GM21447 (cell line): ENCODE results near the gene EZH1.
A peak's percentile ranks its signal among the peaks of the same experiment; 100 is the strongest.
"Not testable (repeated sequence)": the region's sequence is repeated elsewhere in the genome, so short reads cannot be mapped to it uniquely, and the experiment has no call there.

Experiments used
- ATAC-seq: cut with Tn5 transposase; IDR thresholded peaks from one replicate; pipeline ENCODE4 v1.9.1; 2021; ENCODE audit not compliant: unreplicated experiment

EZH1 gene

DNA sequence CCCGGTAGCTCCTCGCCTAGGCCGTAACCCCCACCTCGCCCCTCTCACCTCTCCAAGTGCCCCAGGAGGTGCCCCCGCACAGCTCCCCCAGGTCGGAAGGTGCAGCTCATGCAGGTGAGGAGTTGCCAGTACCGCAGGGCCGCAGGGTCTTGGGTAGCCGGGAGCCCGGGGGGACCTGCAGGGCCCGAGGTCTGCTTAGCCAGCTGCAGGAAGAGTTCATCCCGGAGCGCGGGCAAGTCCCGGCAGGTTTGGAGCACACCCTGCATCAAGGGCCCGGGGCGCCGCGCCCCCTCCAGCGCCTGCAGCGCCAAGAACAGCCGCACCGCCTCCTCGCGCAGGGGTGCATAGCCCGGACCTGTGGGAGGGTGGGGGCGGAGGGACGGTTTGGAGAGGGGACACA lies 72.8 kb downstream of the EZH1 start:
- ATAC-seq, result no peak

DNA sequence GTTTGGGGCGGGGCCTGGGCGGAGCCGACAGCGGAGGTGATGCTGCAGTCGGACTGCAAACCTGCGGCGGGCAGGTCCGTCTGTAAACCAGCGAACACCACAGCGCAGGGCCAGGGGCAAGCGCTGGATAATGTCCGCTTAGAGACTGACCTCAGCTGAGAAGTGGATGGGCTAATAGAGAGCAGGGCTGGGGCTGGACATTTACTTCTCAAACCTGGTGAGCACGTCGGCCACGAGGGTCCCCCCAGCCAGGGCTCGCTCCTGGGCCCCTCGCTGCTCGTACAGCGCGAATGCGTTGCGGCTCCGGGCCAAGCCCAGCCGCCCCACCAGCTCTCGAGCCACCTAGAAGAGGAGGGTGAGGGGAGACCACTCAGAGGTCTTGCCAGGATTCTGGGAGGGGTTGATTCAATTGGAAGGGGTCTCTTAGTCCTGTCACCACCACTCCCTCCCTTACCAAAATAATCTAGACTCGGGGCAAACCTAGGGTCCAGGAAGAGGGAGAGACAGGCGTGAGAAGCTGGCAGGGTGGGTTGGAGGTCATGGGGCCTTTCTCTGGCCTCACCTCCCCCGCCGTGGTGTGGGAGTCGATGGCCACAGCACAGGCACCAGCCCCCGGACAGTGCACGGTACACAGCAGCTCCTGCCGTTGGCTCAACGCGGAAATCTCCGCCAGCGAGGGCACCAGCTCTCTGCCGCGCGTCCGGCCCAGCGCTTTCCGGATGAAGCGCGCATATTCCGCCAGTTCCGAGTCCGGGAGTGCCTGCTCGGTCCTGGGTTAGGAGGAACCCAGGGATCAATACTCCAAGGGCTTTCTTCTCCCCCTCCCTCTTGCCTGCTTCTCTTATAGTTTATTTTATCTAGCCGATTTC lies 73.8 kb downstream of the EZH1 start:
- no peak for ATAC-seq

DNA sequence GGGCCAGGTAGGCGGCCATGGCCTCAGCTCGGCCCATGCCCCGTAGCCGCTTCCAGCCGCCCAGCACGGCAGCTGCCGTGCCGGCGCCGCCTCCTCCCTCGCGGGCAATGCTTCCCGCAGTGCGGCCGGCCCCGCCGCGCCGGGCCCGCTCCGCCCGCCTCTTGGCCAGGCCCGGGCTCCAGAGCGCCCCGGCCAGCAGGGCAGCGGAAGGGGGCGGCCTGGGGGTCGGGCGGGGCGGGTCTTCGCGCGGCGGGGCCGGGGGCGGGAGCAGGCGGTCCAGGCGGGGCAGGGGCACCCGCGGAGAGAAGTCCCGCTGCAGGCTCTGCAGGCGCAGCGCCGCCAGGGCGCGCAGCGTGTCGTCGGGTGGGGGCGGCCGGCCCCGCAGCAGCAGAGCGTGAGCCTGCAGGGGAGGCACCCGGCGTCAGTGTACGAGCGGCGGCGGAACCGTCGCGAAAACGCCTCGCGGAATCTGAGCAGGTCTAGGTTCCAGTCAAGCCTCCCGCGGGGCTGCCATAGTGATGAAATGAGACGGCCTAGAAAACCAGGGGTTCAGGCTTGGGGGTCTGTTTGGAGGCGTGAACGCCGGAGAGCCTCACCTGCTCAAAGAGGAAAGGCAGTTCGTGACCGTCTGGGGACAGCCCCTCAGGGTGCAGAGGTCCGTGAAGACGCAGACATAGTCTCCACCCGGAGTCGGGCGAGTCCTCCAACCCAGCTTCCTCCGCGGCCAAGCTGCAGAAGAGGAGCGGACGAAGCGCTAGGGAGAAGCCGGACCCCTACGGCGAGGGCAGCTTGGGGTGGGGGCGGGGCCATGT lies 74.7 kb downstream of the EZH1 start:
- ATAC-seq, result no peak

DNA sequence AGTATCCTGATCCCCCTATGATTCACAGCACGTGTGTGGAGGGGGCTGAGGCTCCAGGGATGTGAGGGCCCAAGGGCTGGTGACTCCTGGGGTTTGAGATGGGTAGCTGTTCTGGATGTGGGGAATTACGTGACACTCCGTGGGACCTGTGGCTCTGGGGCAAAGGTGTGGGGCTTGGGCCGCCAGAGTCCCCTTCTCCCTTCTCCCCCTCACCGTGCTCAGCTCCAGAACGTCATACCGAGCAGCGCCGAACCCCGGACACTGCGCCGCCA lies 75.2 kb downstream of the EZH1 start:
- ATAC-seq, result no peak

DNA sequence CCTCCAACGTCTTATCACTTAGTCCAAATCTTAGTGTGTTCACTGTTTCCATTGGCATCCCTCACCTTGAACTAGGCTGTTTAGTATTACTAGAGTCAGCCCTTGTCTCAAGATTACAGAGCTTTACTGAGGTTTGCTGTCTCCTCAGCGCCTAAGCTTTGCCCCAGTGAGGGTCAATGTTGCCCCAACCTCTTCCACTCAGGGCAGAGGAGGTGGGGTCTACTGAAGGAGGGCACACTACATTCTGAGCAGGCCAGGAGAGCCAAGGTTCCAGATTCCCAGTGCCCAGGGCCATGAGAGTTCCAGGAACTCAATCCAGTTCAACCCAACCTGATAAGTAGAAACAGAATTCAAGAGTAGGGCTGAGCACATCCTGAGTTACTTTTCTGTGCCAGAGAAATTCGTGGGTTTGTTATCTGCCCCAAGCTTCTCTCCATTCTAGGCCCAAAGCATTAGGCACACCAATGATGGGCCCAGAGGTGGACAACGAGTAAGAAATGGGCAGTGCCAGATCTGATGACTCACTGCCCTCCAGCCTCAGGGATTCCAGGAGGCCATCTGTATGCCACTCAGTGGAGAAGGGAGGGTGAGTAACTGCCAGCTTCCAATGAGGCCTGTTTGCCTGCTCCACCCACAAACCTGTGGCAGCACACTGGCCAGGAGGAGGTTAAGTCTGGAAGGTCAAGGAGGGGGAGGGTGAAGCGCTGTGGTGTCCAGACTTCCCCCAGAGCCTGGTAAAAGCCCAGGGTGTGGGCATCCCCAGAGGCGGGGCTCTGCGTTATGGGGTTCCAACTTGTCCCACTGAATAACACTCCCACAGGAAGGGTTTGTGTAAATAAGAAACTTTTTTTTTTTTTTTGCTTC lies 77.5 kb downstream of the EZH1 start:
- ATAC-seq, result no peak

DNA sequence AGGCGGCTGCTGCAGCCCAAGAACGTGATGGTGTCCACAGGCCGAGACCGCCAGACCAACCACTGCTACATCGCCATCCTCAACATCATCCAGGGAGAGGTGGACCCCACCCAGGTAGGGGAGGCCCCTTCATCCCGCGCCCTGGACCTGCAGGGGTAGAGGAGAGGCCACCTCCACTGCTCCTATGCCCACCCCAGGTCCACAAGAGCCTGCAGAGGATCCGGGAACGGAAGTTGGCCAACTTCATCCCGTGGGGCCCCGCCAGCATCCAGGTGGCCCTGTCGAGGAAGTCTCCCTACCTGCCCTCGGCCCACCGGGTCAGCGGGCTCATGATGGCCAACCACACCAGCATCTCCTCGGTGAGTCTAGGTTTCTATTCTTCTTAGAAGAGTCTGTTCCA lies 78.7 kb downstream of the EZH1 start:
- not testable (repeated sequence) for ATAC-seq

DNA sequence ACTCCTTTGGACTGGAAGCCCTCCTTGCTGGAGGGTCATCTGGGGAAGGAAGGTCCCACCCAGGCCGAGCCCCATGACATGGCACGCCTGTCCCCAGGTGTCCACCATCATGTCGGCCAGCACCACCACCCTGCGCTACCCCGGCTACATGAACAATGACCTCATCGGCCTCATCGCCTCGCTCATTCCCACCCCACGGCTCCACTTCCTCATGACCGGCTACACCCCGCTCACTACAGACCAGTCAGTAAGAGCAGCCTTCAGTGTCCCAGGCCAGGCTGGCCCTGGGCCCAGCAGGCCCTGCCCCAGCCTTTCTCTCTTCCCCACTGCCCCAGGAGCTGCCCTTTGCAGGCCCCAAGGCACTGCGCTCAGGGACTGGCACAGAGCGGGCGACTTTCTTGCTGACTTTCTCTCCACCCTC lies 79.2 kb downstream of the EZH1 start:
- ATAC-seq, result no peak

DNA sequence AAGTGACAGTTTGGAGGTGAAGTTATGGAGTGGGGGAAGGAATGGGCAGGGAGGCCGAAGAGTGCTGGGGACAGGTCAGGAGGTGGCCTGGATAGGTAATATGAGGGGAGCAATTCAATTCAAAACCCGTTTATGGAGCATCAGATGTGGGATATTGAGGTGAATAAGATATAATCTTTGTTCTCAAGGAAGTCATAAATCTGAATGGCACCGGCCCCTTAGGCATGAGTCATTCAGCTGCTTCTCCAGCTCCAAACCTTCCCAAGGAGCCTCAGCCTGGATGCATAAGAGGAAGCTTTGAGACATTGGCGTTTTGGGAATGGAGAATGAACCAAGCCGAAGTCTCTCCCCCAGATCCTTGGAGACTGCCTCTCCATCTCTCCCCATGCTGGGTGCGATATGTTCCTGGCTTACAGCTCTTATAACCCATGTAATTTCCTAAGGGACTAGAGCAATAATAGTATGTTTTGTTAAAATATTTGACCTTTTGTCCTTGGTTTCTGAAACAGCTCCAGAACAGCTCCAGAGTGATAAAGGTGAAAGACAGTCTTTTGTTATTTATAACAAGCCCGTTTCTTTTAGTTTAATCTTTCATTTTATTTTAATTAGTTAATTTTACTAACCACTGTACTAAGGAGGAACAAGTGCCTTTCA lies 84.0 kb downstream of the EZH1 start:
- ATAC-seq, result no peak

DNA sequence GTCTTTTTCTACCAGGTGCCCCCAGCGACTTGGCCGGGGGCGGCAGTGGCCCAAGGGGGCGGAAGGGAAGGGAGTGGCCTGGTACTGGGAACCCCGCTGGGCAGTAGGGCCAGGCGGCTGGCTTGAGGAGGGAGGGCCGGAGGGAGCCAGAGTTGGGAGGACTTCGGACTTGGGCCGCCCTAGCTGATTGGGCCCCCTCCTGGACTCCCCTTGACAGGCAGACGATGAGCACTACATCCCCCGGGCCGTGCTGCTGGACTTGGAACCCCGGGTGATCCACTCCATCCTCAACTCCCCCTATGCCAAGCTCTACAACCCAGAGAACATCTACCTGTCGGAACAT lies 84.9 kb downstream of the EZH1 start:
- not testable (repeated sequence) for ATAC-seq

DNA sequence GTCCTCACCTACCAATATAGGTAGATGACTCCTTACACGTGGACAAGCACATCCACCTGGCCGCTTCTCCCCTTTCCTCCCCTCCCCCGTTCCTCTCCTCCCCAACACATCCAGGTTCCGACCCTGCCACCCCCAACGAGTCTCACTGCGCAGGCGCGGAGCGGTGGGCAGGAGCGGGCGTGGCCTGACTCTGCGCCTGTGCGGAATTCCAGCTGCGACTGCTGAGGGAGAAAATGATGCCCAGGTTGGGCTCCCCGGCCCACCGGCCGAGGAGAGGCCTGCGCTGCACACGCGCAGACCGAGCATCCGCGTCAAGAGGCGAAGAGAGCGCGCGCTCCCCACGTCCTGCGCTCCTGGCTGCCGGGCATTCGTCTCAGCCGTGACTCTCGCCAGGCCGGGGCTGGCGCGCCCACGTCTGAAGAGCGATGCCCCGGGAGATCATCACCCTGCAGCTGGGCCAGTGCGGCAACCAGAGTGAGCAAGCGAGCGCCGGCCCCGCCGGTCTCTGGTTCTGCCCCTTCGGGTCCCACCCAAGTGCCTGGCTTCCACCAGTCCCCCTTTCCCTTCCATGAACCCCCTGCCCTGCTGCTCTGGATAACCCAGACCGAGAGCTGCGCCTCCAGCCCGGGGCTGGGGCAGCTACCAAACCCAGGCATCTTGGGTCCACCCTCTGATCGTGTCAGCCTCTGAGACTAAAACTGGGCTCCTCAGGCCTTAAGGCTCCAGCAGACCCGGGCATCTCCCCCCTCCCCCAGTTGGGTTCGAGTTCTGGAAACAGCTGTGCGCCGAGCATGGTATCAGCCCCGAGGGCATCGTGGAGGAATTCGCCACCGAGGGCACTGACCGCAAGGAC lies 85.5 kb downstream of the EZH1 start, which contains the start of gene TUBG2:
TSS of gene TUBG2 (plus strand) at position 206 of the 853 bp plus-strand sequence. CDS start at position 426, 220 bp downstream.
- ATAC-seq, result peak; percentile 54

DNA sequence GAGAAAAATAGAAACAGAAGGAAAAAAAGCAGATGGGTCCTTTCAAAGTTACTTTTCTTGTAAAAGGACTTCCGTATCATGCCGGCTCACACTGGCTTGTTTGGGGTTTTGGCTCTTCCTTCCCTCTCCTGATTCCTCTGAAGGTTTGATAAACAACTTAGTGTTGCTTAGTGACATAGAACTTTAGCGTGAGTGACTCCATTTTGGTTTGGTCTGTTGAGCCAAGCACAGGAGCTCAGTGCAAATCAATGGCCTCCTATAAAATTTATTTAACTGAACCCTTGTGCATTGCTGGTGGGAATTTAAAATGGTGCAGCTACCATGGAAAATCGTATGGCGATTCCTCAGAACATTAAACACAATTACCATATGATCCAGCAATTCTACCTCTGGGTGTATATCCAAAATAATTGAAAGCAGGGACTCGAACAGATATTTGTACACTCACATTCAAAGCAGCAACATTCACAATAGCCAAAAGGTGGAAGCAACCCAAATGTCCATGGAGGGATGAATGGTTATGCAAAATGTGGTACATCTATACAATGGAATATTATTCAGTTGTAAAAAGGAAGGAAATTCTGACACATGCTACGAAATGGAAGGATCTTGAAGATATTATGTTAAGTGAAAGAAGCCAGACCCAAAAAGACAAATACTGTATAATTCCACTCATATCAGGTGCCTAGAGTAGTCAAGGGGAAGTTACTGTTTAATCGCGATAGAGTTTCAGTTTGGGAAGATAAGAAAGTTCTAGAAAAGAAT lies 86.8 kb downstream of the EZH1 start:
- no peak for ATAC-seq

DNA sequence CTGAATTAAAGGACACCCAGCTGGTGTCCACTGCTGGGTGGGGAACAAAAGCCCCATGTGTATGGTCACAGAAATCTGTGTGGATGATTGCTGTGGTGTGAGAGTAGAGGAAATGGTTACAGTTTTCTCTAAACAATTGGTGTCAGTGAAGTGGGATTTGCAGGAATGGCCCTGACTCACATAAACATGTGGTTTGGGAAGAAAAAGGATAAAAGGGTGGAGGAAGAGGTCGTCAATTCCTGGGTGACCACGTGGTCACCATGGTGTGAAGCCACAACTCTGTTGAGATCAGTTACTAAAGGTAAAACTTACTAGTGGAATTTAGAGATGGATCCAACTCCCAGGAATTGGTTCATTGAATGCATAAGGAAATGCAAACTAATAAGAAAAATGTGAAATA lies 89.3 kb downstream of the EZH1 start:
- ATAC-seq, result no peak

DNA sequence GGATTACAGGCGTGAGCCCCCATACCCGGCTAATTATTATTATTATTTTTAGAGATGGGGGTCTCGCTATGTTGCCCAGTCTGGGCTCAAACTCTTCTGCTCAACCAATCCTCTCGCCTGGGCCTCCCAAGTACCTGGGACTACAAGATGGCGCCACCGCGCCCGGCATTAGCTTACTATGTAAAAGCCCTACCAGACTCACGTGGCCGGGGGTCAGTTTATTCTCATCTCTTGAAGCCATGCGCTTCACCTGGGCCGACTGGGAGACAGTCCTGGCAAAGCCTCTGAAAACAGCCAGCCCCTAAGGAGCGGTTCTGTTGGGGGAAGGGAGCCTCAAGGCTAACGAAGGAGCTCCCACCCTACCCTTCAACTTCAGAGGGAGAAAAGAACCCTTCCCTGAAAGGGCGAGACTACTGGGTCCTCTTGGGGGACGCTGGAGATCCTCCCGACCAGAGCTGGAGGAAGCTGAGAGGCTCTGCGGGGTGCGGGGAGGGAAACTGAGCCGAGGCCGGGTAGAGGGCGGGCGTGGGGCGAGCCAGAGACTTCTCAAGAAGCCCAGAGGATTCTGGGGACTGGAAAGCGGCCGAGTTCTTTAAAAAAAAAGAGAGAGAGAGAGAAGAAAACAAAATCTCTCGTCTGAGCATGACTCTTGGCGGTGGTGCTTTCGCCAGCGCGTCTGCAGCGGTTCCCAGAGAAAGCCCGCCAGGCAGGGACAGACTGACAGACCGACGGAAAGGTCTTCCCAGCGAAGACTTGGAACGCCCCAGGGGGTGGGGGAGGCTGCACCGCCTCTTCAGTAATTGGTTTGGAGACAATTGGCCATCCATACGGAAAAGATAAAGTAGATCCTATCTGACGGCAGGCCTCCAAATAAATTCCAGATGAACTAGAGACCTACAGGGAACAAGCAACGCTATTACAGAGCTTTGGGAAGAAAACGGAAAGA lies 91.4 kb downstream of the EZH1 start:
- no peak for ATAC-seq

DNA sequence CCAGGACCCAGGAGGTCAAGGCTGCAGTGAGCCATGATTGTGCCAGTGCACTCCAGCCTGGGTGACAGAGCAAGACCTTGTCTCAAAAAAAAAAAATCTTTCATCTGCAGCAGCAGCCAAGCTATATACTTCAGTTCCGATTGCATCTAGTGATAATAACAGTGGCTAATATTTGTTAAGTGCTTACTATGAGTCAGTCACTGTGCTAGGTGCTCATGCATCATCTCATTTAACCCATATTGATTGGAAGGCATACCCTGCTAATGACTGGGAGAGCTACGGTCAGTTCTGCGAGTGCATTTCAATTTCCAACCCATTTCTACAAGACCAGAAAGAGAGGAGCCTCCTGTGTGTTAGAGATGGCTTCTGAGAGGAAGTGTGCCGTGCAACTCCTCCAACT lies 93.4 kb downstream of the EZH1 start:
- ATAC-seq, result no peak
